ENCODE data around the gene CATSPERE. TPM values are rescaled to one million over a fixed set of nuclear protein-coding genes. Genes with fewer than 3 reads are reported as not detected.

Gene CATSPERE, protein sequence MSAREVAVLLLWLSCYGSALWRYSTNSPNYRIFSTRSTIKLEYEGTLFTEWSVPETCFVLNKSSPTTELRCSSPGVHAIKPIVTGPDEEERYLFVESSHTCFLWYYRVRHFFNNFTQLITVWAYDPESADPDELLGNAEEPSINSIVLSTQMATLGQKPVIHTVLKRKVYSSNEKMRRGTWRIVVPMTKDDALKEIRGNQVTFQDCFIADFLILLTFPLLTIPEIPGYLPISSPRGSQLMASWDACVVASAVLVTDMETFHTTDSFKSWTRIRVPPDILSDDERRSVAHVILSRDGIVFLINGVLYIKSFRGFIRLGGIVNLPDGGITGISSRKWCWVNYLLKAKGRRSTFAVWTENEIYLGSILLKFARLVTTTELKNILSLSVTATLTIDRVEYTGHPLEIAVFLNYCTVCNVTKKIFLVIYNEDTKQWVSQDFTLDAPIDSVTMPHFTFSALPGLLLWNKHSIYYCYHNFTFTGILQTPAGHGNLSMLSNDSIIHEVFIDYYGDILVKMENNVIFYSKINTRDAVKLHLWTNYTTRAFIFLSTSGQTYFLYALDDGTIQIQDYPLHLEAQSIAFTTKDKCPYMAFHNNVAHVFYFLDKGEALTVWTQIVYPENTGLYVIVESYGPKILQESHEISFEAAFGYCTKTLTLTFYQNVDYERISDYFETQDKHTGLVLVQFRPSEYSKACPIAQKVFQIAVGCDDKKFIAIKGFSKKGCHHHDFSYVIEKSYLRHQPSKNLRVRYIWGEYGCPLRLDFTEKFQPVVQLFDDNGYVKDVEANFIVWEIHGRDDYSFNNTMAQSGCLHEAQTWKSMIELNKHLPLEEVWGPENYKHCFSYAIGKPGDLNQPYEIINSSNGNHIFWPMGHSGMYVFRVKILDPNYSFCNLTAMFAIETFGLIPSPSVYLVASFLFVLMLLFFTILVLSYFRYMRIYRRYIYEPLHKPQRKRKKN
- total RNA-seq, result 0.49 TPM
- under 1 TPM in 1 of 4 donors, not detected in 3; 0.58 TPM for polyA plus RNA-seq

DNA sequence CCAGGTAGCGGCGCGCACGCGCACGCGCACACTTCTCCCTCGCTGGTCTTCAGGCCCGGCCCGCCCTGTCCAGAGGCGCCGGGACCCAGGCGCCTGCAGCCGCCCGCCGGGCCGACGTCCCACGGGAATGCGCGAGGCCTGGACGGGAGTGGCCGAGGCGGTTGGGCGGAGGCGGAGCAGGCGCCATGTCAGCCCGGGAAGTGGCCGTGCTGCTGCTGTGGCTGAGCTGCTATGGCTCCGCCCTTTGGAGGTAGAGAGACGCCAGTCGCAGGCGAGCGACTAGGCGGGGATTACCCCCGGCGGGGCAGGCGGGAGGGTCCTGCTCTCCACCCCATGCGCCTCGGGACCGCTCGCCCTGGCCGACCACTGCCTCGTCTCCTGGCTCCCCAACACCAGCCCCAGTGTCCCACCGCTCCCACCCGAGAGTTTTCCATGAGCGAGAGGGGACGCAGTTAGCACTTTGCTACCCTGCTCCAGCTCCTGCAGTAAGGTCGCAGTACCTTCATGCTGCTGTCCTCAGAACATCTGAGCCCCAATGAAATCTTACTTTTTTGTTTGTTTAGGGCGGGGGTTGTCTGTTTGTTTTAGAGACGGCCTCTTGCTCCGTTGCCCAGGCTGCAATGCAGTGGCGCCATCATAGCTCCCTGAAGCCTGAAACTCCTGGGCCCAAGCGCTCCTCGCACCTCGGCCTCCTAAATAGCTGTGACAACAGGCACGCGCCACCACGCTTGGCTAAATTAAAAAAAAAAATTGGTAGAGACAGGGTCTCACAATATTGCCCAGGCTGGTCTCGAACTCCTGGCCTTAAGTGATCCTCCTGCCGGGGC is at the start of gene CATSPERE:
CATSPERE (plus strand) TSS at position 29 of the 827 bp plus-strand sequence; CDS start at position 186, 157 bp downstream.
- H3K27ac Mint-ChIP-seq, result peak within 1 kb of the TSS; percentile 47 to 99 (median 86)
- peaks cover 0 to 4% (median 0%) of the 10 kb centered on the region in 7 donors for H3K9me3 Mint-ChIP-seq
- H3K4me1 Mint-ChIP-seq, result peaks cover 8 to 20% (median 15%) of the 10 kb centered on the region in 4 donors
- Histone ChIP-seq H3K27ac (ENCODE audit: insufficient read depth, low read length, poor library complexity, severe bottlenecking) (peak within 1 kb of the TSS; percentile 79), H3K36me3 (ENCODE audit: control insufficient read depth, insufficient read depth, low read length) (no peaks in the 10 kb centered on the region), H3K4me1 (ENCODE audit: control insufficient read depth, insufficient read depth, low read length, poor library complexity, severe bottlenecking) (peaks cover 11% of the 10 kb centered on the region), H3K27me3 (ENCODE audit: control insufficient read depth, insufficient read depth, low read length) (no peaks in the 10 kb centered on the region), H3K4me3 (ENCODE audit: low read depth, low read length) (peak within 1 kb of the TSS; percentile 86), H3K9me3 (ENCODE audit: control insufficient read depth in 2 of 2, low read length in 2 of 2) (no peaks in the 10 kb centered on the region)
- no peaks in the 10 kb centered on the region for H3K27me3 Mint-ChIP-seq
- ATAC-seq (ENCODE audit: low read depth in 2 of 2) (peak; percentile 98 to 99), DNase-seq (peak; percentile 70 to 84 (median 74))
- H3K36me3 Mint-ChIP-seq, result no peaks in the 10 kb centered on the region
- H3K4me3 Mint-ChIP-seq, result peak within 1 kb of the TSS; percentile 80 to 91 (median 82)

DNA sequence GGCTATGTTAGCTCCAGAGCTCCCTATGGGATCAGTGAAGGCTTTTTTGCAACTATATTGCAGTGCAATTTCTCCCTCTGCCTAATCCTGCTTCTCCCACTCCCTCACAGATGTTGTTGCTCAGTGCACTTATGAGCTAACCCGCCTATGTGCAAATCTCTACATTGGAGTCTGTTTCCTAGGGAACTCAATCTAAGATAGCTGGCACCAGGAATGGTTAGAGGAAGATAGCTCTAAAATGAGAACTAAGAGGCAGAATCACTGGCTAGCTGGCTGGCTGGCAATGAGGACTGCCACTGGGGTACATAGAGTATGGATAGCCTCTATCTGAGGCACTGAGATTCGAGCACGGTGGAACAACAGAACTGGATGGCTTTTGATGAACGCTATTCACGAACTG is 48.9 kb upstream of the CATSPERE start:
- Histone ChIP-seq H3K27me3 (ENCODE audit: control insufficient read depth, insufficient read depth, low read length) (no peaks in the 10 kb centered on the region), H3K36me3 (ENCODE audit: control insufficient read depth, insufficient read depth, low read length) (peaks cover 96% of the 10 kb centered on the region), H3K4me3 (ENCODE audit: low read depth, low read length) (no peak overlapping the region), H3K4me1 (ENCODE audit: control insufficient read depth, insufficient read depth, low read length, poor library complexity, severe bottlenecking) (no peaks in the 10 kb centered on the region), H3K9me3 (ENCODE audit: control insufficient read depth in 2 of 2, low read length in 2 of 2) (no peaks in the 10 kb centered on the region), H3K27ac (ENCODE audit: insufficient read depth, low read length, poor library complexity, severe bottlenecking) (no peak overlapping the region)
- H3K9me3 Mint-ChIP-seq, result peaks cover 0 to 2% (median 0%) of the 10 kb centered on the region in 7 donors
- peak overlapping the region in 2 of 3 donors; percentile 24 to 63 for H3K27ac Mint-ChIP-seq
- peaks cover 80% of the 10 kb centered on the region for H3K36me3 Mint-ChIP-seq
- H3K4me1 Mint-ChIP-seq, result peaks cover 0 to 6% (median 3%) of the 10 kb centered on the region in 4 donors
- no peaks in the 10 kb centered on the region for H3K27me3 Mint-ChIP-seq
- DNase-seq, result no peak
- ATAC-seq (ENCODE audit: low read depth in 2 of 2), result no peak
- no peak overlapping the region for H3K4me3 Mint-ChIP-seq

DNA sequence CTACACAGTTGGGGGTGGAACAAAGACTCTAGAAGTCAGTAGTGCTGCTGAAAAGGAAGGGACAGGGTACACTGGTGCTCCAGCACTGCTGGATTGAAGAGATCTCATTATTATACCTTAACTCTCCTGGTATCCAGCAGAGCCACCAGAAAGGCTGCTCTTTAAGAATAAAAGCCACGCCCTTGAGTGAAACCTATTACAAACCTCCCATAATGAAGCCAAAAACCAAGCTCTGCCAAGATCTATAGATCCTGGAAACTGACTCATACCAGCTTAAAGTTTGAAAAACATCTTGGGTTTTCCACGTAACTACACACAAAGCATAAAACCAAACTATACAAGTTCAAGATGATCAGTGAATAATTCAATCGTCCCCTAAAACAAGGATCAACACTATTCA is 47.3 kb upstream of the CATSPERE start:
- Histone ChIP-seq H3K4me3 (ENCODE audit: low read depth, low read length) (no peak overlapping the region), H3K27ac (ENCODE audit: insufficient read depth, low read length, poor library complexity, severe bottlenecking) (no peak overlapping the region), H3K9me3 (ENCODE audit: control insufficient read depth in 2 of 2, low read length in 2 of 2) (no peaks in the 10 kb centered on the region), H3K4me1 (ENCODE audit: control insufficient read depth, insufficient read depth, low read length, poor library complexity, severe bottlenecking) (no peaks in the 10 kb centered on the region), H3K27me3 (ENCODE audit: control insufficient read depth, insufficient read depth, low read length) (no peaks in the 10 kb centered on the region), H3K36me3 (ENCODE audit: control insufficient read depth, insufficient read depth, low read length) (peaks cover 96% of the 10 kb centered on the region)
- no peaks in the 10 kb centered on the region for H3K9me3 Mint-ChIP-seq
- no peak overlapping the region for H3K4me3 Mint-ChIP-seq
- H3K4me1 Mint-ChIP-seq, result peaks cover 0 to 6% (median 3%) of the 10 kb centered on the region in 4 donors
- peak overlapping the region in 1 of 3 donors; percentile 5 for H3K27ac Mint-ChIP-seq
- ATAC-seq (ENCODE audit: low read depth in 2 of 2) (no peak), DNase-seq (no peak)
- no peaks in the 10 kb centered on the region for H3K27me3 Mint-ChIP-seq
- peaks cover 80% of the 10 kb centered on the region for H3K36me3 Mint-ChIP-seq

DNA sequence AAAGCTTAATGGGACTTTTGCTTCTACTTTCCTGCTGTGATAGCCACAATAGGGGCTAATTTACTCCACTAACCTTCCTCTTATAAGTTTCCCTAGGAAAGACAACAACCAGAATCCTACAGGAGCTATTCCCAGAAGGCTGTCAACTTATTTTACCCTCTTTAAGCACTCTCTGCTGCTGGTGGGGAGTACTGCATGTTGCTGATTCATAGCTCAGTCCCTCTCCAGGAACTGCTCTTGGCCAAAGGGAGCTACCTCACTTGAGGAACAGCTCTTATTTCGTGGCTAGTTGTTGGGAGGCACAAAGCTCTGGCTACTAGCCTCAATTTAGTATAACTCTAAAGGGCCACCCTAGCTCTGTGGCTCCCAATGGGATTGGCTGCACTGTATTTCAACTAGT is 46.5 kb upstream of the CATSPERE start:
- H3K9me3 Mint-ChIP-seq, result no peaks in the 10 kb centered on the region
- no peak overlapping the region for H3K27ac ChIP-seq (ENCODE audit: insufficient read depth, low read length, poor library complexity, severe bottlenecking)
- no peak overlapping the region for H3K4me3 ChIP-seq (ENCODE audit: low read depth, low read length)

DNA sequence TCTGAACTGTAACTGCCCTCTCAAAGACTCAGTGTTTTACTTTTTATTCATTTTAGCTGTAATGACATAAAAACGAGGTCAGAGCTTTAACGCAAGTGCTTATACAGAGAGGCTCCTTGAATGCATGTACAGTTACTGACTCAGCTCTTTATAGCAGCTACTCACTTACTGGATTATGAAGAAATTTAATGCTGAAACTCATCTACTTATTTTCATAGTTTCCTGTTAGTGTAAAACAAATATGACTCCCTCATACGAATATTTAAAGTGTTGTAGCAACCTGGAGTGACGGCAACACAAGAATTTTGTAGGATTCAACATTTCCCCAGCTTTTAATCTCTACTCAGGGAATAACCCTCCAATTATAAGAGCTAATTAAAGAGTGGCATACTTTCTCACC is 42.0 kb upstream of the CATSPERE start:
- DNase-seq, result no peak
- Mint-ChIP-seq H3K36me3 (peaks cover 57% of the 10 kb centered on the region), H3K4me1 (peaks cover 0 to 14% (median 0%) of the 10 kb centered on the region in 4 donors), H3K27ac (no peak overlapping the region), H3K9me3 (no peaks in the 10 kb centered on the region), H3K4me3 (no peak overlapping the region), H3K27me3 (no peaks in the 10 kb centered on the region)
- peaks cover 96% of the 10 kb centered on the region for H3K36me3 ChIP-seq (ENCODE audit: control insufficient read depth, insufficient read depth, low read length)
- no peak for ATAC-seq (ENCODE audit: low read depth in 2 of 2)
- H3K27ac ChIP-seq (ENCODE audit: insufficient read depth, low read length, poor library complexity, severe bottlenecking), result no peak overlapping the region
- no peaks in the 10 kb centered on the region for H3K4me1 ChIP-seq (ENCODE audit: control insufficient read depth, insufficient read depth, low read length, poor library complexity, severe bottlenecking)
- no peaks in the 10 kb centered on the region for H3K9me3 ChIP-seq (ENCODE audit: control insufficient read depth in 2 of 2, low read length in 2 of 2)
- no peaks in the 10 kb centered on the region for H3K27me3 ChIP-seq (ENCODE audit: control insufficient read depth, insufficient read depth, low read length)
- no peak overlapping the region for H3K4me3 ChIP-seq (ENCODE audit: low read depth, low read length)

More for the DNA sequence above, 46.5 kb upstream of the CATSPERE start:
- H3K36me3 ChIP-seq (ENCODE audit: control insufficient read depth, insufficient read depth, low read length), result peaks cover 96% of the 10 kb centered on the region
- H3K27ac Mint-ChIP-seq, result no peak overlapping the region
- H3K27me3 Mint-ChIP-seq, result no peaks in the 10 kb centered on the region
- no peak overlapping the region for H3K4me3 Mint-ChIP-seq
- H3K4me1 ChIP-seq (ENCODE audit: control insufficient read depth, insufficient read depth, low read length, poor library complexity, severe bottlenecking), result no peaks in the 10 kb centered on the region
- no peaks in the 10 kb centered on the region for H3K9me3 ChIP-seq (ENCODE audit: control insufficient read depth in 2 of 2, low read length in 2 of 2)
- no peak for ATAC-seq (ENCODE audit: low read depth in 2 of 2)
- peaks cover 0 to 6% (median 5%) of the 10 kb centered on the region in 4 donors for H3K4me1 Mint-ChIP-seq
- H3K36me3 Mint-ChIP-seq, result peaks cover 77% of the 10 kb centered on the region
- H3K27me3 ChIP-seq (ENCODE audit: control insufficient read depth, insufficient read depth, low read length), result no peaks in the 10 kb centered on the region
- DNase-seq, result no peak

DNA sequence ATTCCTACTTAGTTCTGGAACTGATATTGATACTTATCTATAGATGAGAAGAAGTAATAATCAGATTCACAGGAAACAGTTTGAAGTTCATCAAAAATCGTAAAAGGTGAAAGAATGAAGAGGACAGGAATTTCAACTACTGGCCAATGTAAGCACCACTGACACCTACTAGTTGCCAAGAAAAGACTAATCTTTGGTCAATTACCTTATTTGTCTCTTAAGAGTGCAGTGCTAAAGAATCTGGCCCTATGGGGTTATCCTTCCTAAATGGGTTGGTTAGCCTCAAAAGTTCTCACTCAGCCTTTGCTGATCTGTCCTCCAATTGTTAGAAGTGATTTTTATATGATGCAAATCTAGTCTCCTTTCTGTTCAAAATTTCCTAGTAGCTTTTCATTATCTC is 38.9 kb upstream of the CATSPERE start:
- no peak overlapping the region for H3K4me3 ChIP-seq (ENCODE audit: low read depth, low read length)
- Mint-ChIP-seq H3K4me1 (peaks cover 6 to 28% (median 13%) of the 10 kb centered on the region in 4 donors), H3K27ac (no peak overlapping the region), H3K9me3 (no peaks in the 10 kb centered on the region), H3K27me3 (no peaks in the 10 kb centered on the region), H3K36me3 (peaks cover 48% of the 10 kb centered on the region), H3K4me3 (no peak overlapping the region)
- no peak overlapping the region for H3K27ac ChIP-seq (ENCODE audit: insufficient read depth, low read length, poor library complexity, severe bottlenecking)
- ATAC-seq (ENCODE audit: low read depth in 2 of 2), result no peak
- peaks cover 78% of the 10 kb centered on the region for H3K36me3 ChIP-seq (ENCODE audit: control insufficient read depth, insufficient read depth, low read length)
- no peak for DNase-seq
- H3K4me1 ChIP-seq (ENCODE audit: control insufficient read depth, insufficient read depth, low read length, poor library complexity, severe bottlenecking), result no peaks in the 10 kb centered on the region
- no peaks in the 10 kb centered on the region for H3K27me3 ChIP-seq (ENCODE audit: control insufficient read depth, insufficient read depth, low read length)
- no peaks in the 10 kb centered on the region for H3K9me3 ChIP-seq (ENCODE audit: control insufficient read depth in 2 of 2, low read length in 2 of 2)

Measured in CD4-positive, CD25-positive, alpha-beta regulatory T cell (primary cell).